ENCODE results near the gene OR2T10.

Gene OR2T10

GRCh38 chr1:248599396-248599795 lies 1.9 kb upstream of the OR2T10 start:
- Histone ChIP-seq H3K36me3 (replicated peaks; ENCODE audit: low read depth, low read length) (no peaks in the 10 kb centered on the region), H3K9ac (ENCODE audit: low read length) (no peak overlapping the region), H3K9me3 (ENCODE audit: insufficient read depth, low read length) (no peaks in the 10 kb centered on the region), H3K27me3 (ENCODE audit: low read depth, low read length) (no peaks in the 10 kb centered on the region), H3K27ac (ENCODE audit: low read length) (no peak overlapping the region), H4K20me1 (ENCODE audit: insufficient read depth, low read length) (no peaks in the 10 kb centered on the region), H3K4me3 (ENCODE audit: low read length) (no peak overlapping the region), H3K4me1 (ENCODE audit: low read length) (no peaks in the 10 kb centered on the region), H3K79me2 (ENCODE audit: low read length) (no peaks in the 10 kb centered on the region), H3K4me2 (ENCODE audit: low read length) (no peak overlapping the region), H2AFZ (ENCODE audit: low read depth, low read length) (no peak overlapping the region)
- TF ChIP-seq CTCF (IDR thresholded peaks at IDR 0.05; ENCODE audit: low read depth, low read length) = no peak
- no peak for TF ChIP-seq EZH2phosphoT487 (IDR thresholded peaks at IDR 0.05; ENCODE audit: low read depth)

GRCh38 chr1:248596615-248597014 lies 885 bp downstream of the OR2T10 start:
- TF ChIP-seq EZH2phosphoT487 (IDR thresholded peaks at IDR 0.05; ENCODE audit: low read depth) = no peak
- no peak for TF ChIP-seq CTCF (IDR thresholded peaks at IDR 0.05; ENCODE audit: low read depth, low read length)
- Histone ChIP-seq H3K9me3 (ENCODE audit: insufficient read depth, low read length) (no peaks in the 10 kb centered on the region), H4K20me1 (ENCODE audit: insufficient read depth, low read length) (no peaks in the 10 kb centered on the region), H3K27me3 (ENCODE audit: low read depth, low read length) (no peaks in the 10 kb centered on the region), H3K9ac (ENCODE audit: low read length) (no peak overlapping the region), H3K27ac (ENCODE audit: low read length) (no peak overlapping the region), H2AFZ (ENCODE audit: low read depth, low read length) (no peak overlapping the region), H3K36me3 (replicated peaks; ENCODE audit: low read depth, low read length) (no peaks in the 10 kb centered on the region), H3K4me1 (ENCODE audit: low read length) (no peaks in the 10 kb centered on the region), H3K4me3 (ENCODE audit: low read length) (no peak overlapping the region), H3K79me2 (ENCODE audit: low read length) (no peaks in the 10 kb centered on the region), H3K4me2 (ENCODE audit: low read length) (no peak overlapping the region)

GRCh38 chr1:248593226-248593625 lies 4.3 kb downstream of the OR2T10 start:
- Histone ChIP-seq H4K20me1 (ENCODE audit: insufficient read depth, low read length) (no peaks in the 10 kb centered on the region), H3K9ac (ENCODE audit: low read length) (no peak overlapping the region), H2AFZ (ENCODE audit: low read depth, low read length) (no peak overlapping the region), H3K4me1 (ENCODE audit: low read length) (no peaks in the 10 kb centered on the region), H3K79me2 (ENCODE audit: low read length) (no peaks in the 10 kb centered on the region), H3K27ac (ENCODE audit: low read length) (no peak overlapping the region), H3K4me3 (ENCODE audit: low read length) (no peak overlapping the region), H3K27me3 (ENCODE audit: low read depth, low read length) (no peaks in the 10 kb centered on the region), H3K4me2 (ENCODE audit: low read length) (no peak overlapping the region), H3K36me3 (replicated peaks; ENCODE audit: low read depth, low read length) (no peaks in the 10 kb centered on the region), H3K9me3 (ENCODE audit: insufficient read depth, low read length) (no peaks in the 10 kb centered on the region)
- TF ChIP-seq CTCF (IDR thresholded peaks at IDR 0.05; ENCODE audit: low read depth, low read length) (no peak), EZH2phosphoT487 (IDR thresholded peaks at IDR 0.05; ENCODE audit: low read depth) (no peak)

GRCh38 chr1:248592655-248593054 lies 4.8 kb downstream of the OR2T10 start:
- no peak overlapping the region for H3K4me3 ChIP-seq (ENCODE audit: low read length)
- H4K20me1 ChIP-seq (ENCODE audit: insufficient read depth, low read length) = no peaks in the 10 kb centered on the region
- H3K9ac ChIP-seq (ENCODE audit: low read length) = no peak overlapping the region
- no peak overlapping the region for H2AFZ ChIP-seq (ENCODE audit: low read depth, low read length)
- H3K4me2 ChIP-seq (ENCODE audit: low read length) = no peak overlapping the region
- TF ChIP-seq CTCF (IDR thresholded peaks at IDR 0.05; ENCODE audit: low read depth, low read length) = no peak
- H3K27me3 ChIP-seq (ENCODE audit: low read depth, low read length) = no peaks in the 10 kb centered on the region
- no peak overlapping the region for H3K27ac ChIP-seq (ENCODE audit: low read length)
- H3K9me3 ChIP-seq (ENCODE audit: insufficient read depth, low read length) = no peaks in the 10 kb centered on the region
- H3K36me3 ChIP-seq (replicated peaks; ENCODE audit: low read depth, low read length) = no peaks in the 10 kb centered on the region
- no peaks in the 10 kb centered on the region for H3K4me1 ChIP-seq (ENCODE audit: low read length)
- H3K79me2 ChIP-seq (ENCODE audit: low read length) = no peaks in the 10 kb centered on the region

Measured in OCI-LY3 (cell line).